OCI-LY7 (cell line): ENCODE measurements around the gene KATNIP. TPM values are rescaled to one million over a fixed set of nuclear protein-coding genes. Genes with fewer than 3 reads are reported as not detected.

Experiments
- BruUV-seq: library from RNA; stranded (reverse); fragments of 400-500 nt; replicated peaks from 2 replicates; lab custom pipeline; 2021; lab: Mats Ljungman, UMichigan
- CTCF ChIA-PET: fragments of 300-600 bp; sonication (Branson Sonifier 250); formaldehyde crosslinking; loops from one replicate; lab custom pipeline; 2022; ENCODE audit warnings: antibody characterized with exemption; ENCODE audit not compliant: unreplicated experiment; lab: Charles Lee
- POLR2A ChIA-PET: fragments of 300-600 bp; sonication (Branson Sonifier 250); formaldehyde crosslinking; loops from one replicate; lab custom pipeline; 2022; ENCODE audit warnings: antibody characterized with exemption; lab: Charles Lee
- DNase-seq: peaks from one replicate; pipeline ENCODE4 v3.0.0-alpha.2; 2015; ENCODE audit warnings: low spot score
- H2AFZ ChIP-seq: fragments of 200-600 bp; sonication (generic), shearing (Covaris generic); 2 replicates; pipeline ENCODE4 v1.6.1; 2014; ENCODE audit warnings: mild to moderate bottlenecking, antibody characterized with exemption, low read length, moderate library complexity
- H3K27ac ChIP-seq: fragments of 200-600 bp; sonication (generic); 2 replicates; pipeline ENCODE4 v1.5.1; 2014; ENCODE audit warnings: mixed run types, low read depth, mild to moderate bottlenecking, moderate library complexity, low read length, inconsistent platforms; ENCODE audit not compliant: poor library complexity, severe bottlenecking
- H3K36me3 ChIP-seq: fragments of 200-600 bp; sonication (generic); 2 replicates; pipeline ENCODE4 v1.6.1; 2014; ENCODE audit warnings: mild to moderate bottlenecking, antibody characterized with exemption, low read length, moderate library complexity, mixed read lengths; ENCODE audit not compliant: insufficient read depth
- H3K4me1 ChIP-seq: fragments of 200-600 bp; sonication (generic); 2 replicates; pipeline ENCODE4 v1.5.1; 2014; ENCODE audit warnings: mild to moderate bottlenecking, low read length; ENCODE audit not compliant: insufficient read depth, poor library complexity, severe bottlenecking
- H3K4me2 ChIP-seq: fragments of 200-600 bp; sonication (generic); 2 replicates; pipeline ENCODE4 v1.6.1; 2014; ENCODE audit warnings: mild to moderate bottlenecking, low read length
- H3K4me3 ChIP-seq: fragments of 200-600 bp; sonication (generic); 2 replicates; pipeline ENCODE4 v1.5.1; 2014; ENCODE audit warnings: mild to moderate bottlenecking, low read depth, low read length; ENCODE audit not compliant: poor library complexity, severe bottlenecking
- H3K79me2 ChIP-seq: fragments of 200-600 bp; sonication (generic); 2 replicates; pipeline ENCODE4 v1.6.1; 2016; ENCODE audit warnings: low read depth, mild to moderate bottlenecking, low read length, moderate library complexity, mixed read lengths; ENCODE audit not compliant: insufficient read depth
- H3K9me2 ChIP-seq: fragments of 200-600 bp; sonication (generic); 2 replicates; pipeline ENCODE4 v1.6.1; 2016; ENCODE audit warnings: mild to moderate bottlenecking, low read length, mixed read lengths; ENCODE audit not compliant: insufficient read depth
- H3K9me3 ChIP-seq: fragments of 200-600 bp; sonication (generic); 2 replicates; pipeline ENCODE4 v1.6.1; 2014; ENCODE audit warnings: mild to moderate bottlenecking, mixed run types, low read length, mixed read lengths
- H4K20me1 ChIP-seq: fragments of 200-600 bp; sonication (generic); 2 replicates; pipeline ENCODE4 v1.6.1; 2014; ENCODE audit warnings: mild to moderate bottlenecking, antibody characterized with exemption, low read length, moderate library complexity, mixed read lengths; ENCODE audit not compliant: insufficient read depth
- EZH2phosphoT487 ChIP-seq: fragments of 200-600 bp; sonication (generic); IDR thresholded peaks from 2 replicates; pipeline ENCODE4 v1.6.1; 2018; ENCODE audit warnings: low read depth, borderline replicate concordance, mild to moderate bottlenecking, mixed run types, antibody characterized with exemption, low read length, moderate library complexity, mixed read lengths
- intact Hi-C: fragments of 100-400 bp; cut with micrococcal nuclease; formaldehyde crosslinking; loops from one replicate; pipeline ENCODE4 v1.10.0; 2022; ENCODE audit not compliant: unreplicated experiment
- total RNA-seq, 2 experiments: library from RNA; depleted of rRNA in 1 of 2; stranded (reverse); fragments of >200 nt in 1 of 2; shearing (Covaris generic) in 1 of 2; gene quantifications; 2 replicates each; pipeline ENCODE4 v1.2.3, GENCODE V29; 2014 to 2022
- TF ChIP-seq, protein P1 (sequence below): fragments of 200-600 bp; sonication (generic); conservative IDR thresholded peaks from 2 replicates; pipeline ENCODE4 v1.5.1; 2014; ENCODE audit warnings: mild to moderate bottlenecking, antibody characterized with exemption, low read length, moderate library complexity, mixed read lengths

Gene KATNIP
- total RNA-seq, 2 experiments from 2014 or later = 11.2 to 11.5 TPM

DNA sequence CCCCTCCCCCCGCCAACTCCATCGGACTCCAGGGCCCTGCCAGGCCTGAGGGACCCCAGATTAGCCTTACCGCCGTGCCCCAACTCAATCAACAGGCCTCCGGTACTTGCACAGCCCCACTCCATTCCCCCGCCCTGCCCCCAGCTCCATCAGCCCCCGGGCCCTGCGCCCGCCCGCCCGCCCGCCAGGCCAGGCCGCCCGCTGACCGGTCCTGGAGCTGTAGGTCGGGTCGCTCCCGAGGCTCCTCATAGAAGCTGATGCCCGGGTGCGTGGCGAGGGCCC, 539 bp upstream of the KATNIP start:
- ChIA-PET POLR2A (interaction anchor here (0.5 to 3.4 kb wide), 6 partner anchors 9 to 196 kb away, joined by 3 to 13 read pairs (median 4); no protein-coding TSS in a partner anchor), CTCF (interaction anchor here (0.6 to 1.8 kb wide), 2 partner anchors 17 to 196 kb away, joined by 5 to 8 read pairs; no protein-coding TSS in a partner anchor)
- no peak for DNase-seq
- Histone ChIP-seq H3K4me1 (peaks cover 16% of the 10 kb centered on the region), H3K27ac (no peak overlapping the region), H3K36me3 (peaks cover 11% of the 10 kb centered on the region), H3K9me3 (no peaks in the 10 kb centered on the region), H3K4me2 (peak overlapping the region; percentile 93), H3K79me2 (peaks cover 17% of the 10 kb centered on the region; the same call in 1 of the 2 replicates), H3K9me2 (no peaks in the 10 kb centered on the region), H3K4me3 (peak overlapping the region; percentile 94), H4K20me1 (no peaks in the 10 kb centered on the region), H2AFZ (no peak overlapping the region)
- intact Hi-C loops = no loop called here
- BruUV-seq = no TSS peak
- TF ChIP-seq, protein P1, sequence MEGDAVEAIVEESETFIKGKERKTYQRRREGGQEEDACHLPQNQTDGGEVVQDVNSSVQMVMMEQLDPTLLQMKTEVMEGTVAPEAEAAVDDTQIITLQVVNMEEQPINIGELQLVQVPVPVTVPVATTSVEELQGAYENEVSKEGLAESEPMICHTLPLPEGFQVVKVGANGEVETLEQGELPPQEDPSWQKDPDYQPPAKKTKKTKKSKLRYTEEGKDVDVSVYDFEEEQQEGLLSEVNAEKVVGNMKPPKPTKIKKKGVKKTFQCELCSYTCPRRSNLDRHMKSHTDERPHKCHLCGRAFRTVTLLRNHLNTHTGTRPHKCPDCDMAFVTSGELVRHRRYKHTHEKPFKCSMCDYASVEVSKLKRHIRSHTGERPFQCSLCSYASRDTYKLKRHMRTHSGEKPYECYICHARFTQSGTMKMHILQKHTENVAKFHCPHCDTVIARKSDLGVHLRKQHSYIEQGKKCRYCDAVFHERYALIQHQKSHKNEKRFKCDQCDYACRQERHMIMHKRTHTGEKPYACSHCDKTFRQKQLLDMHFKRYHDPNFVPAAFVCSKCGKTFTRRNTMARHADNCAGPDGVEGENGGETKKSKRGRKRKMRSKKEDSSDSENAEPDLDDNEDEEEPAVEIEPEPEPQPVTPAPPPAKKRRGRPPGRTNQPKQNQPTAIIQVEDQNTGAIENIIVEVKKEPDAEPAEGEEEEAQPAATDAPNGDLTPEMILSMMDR = no peak
- no peak for TF ChIP-seq EZH2phosphoT487

DNA sequence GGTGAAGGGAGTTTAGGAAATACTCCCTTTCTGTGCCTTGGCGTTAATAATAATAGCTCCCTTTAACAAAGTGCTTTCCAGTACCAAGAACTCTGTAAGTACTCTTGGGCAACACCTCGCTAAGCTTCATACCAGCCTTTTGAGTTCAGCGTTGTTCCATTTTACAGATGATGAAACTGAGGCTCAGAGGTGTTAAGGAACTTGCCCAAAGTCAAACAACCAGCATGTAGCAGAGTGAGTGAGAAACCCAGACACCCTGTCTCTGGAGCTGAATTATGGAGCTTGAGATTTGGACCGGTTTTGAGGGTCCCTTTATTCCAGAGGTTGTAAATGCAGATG, 607 bp downstream of the KATNIP start:
- no peaks in the 10 kb centered on the region for H3K9me3 ChIP-seq
- ChIA-PET POLR2A (interaction anchor here (0.5 to 3.4 kb wide), 9 partner anchors 10 to 1099 kb away, joined by 3 to 13 read pairs (median 3); no protein-coding TSS in a partner anchor), CTCF (interaction anchor here (1.8 kb wide), 1 partner anchor 18 kb away, joined by 5 read pairs; no protein-coding TSS in a partner anchor)
- no peaks in the 10 kb centered on the region for H3K9me2 ChIP-seq
- no peaks in the 10 kb centered on the region for H4K20me1 ChIP-seq
- peak overlapping the region; percentile 88 for H3K4me2 ChIP-seq
- no peak for DNase-seq
- no peaks in the 10 kb centered on the region for H3K36me3 ChIP-seq
- TF ChIP-seq, protein P1 = no peak
- no peak for TF ChIP-seq EZH2phosphoT487
- BruUV-seq = TSS peak; percentile 82
- H3K27ac ChIP-seq = no peak overlapping the region
- peak overlapping the region; percentile 80; the same call in 1 of the 2 replicates for H2AFZ ChIP-seq
- intact Hi-C loops = no loop called here
- H3K4me1 ChIP-seq = peaks cover 16% of the 10 kb centered on the region
- H3K79me2 ChIP-seq = peaks cover 17% of the 10 kb centered on the region; the same call in 1 of the 2 replicates
- peak overlapping the region; percentile 94 for H3K4me3 ChIP-seq

DNA sequence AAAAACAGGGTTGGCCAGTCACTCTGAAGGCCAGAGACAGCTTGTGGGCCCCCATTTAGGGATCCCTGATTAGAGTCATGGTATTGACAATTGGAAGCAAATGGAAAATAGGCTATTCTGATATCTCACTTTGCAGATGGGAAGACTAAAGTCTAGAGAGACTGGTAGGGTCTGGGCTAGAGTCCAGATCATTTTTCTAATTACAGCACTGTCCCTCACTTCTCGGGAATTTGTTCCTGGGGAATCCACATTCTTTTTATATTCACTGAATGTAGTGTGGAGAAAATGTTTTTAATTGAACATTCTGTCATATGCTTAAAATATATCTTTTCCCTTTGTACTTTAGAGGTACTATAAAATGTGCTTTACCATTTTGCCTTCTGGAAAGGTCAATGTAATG, 1.1 kb downstream of the KATNIP start:
- Histone ChIP-seq H3K27ac (no peak overlapping the region), H3K4me2 (peak overlapping the region; percentile 88), H3K36me3 (no peaks in the 10 kb centered on the region), H3K4me1 (peaks cover 16% of the 10 kb centered on the region), H3K9me3 (no peaks in the 10 kb centered on the region), H3K9me2 (no peaks in the 10 kb centered on the region), H3K4me3 (peak overlapping the region; percentile 94), H3K79me2 (peaks cover 17% of the 10 kb centered on the region; the same call in 1 of the 2 replicates), H2AFZ (no peak overlapping the region), H4K20me1 (no peaks in the 10 kb centered on the region)
- DNase-seq = no peak
- intact Hi-C loops = no loop called here
- no TSS peak for BruUV-seq
- POLR2A ChIA-PET = interaction anchor here (1.1 to 3.4 kb wide), 4 partner anchors 9 to 1099 kb away, joined by 3 to 13 read pairs (median 4); no protein-coding TSS in a partner anchor
- CTCF ChIA-PET = interaction anchor here (1.8 kb wide), 1 partner anchor 19 kb away, joined by 5 read pairs; no protein-coding TSS in a partner anchor
- TF ChIP-seq, protein P1 = no peak
- TF ChIP-seq EZH2phosphoT487 = no peak
